ENCODE data around the gene OR3A2. TPM values are rescaled to one million over a fixed set of nuclear protein-coding genes. Genes with fewer than 3 reads are reported as not detected.
"Not testable (repeated sequence)": the region's sequence is repeated elsewhere in the genome, so short reads cannot be mapped to it uniquely, and the experiment has no call there.

OR3A2 gene
- total RNA-seq, 2 experiments from 2014 or later, result 1.8 to 2.7 TPM

GRCh38 chr17:3256575-3256974 lies 129.5 kb downstream of the OR3A2 start:
- ATAC-seq (no peak), DNase-seq (no peak)
- no peak overlapping the region for H3K4me3 Mint-ChIP-seq
- H3K4me1 Mint-ChIP-seq (ENCODE audit: low read depth), result no peaks in the 10 kb centered on the region
- ChIA-PET POLR2A (no interaction called here), CTCF (no interaction called here)
- no peak for TF ChIP-seq CTCF (IDR thresholded peaks at IDR 0.05)
- H3K9me3 Mint-ChIP-seq, result no peaks in the 10 kb centered on the region
- H3K36me3 Mint-ChIP-seq (ENCODE audit: low read depth), result no peaks in the 10 kb centered on the region
- peaks cover 1% of the 10 kb centered on the region for H3K27me3 Mint-ChIP-seq
- intact Hi-C loops (cut with micrococcal nuclease), result no loop called here
- no peak overlapping the region for H3K27ac Mint-ChIP-seq

GRCh38 chr17:3249013-3249412 lies 137.1 kb downstream of the OR3A2 start:
- DNase-seq; H3K9me3 Mint-ChIP-seq; H3K36me3 Mint-ChIP-seq (ENCODE audit: low read depth); POLR2A ChIA-PET; H3K4me1 Mint-ChIP-seq (ENCODE audit: low read depth); H3K27me3 Mint-ChIP-seq; ATAC-seq; H3K27ac Mint-ChIP-seq; CTCF ChIA-PET; intact Hi-C loops (cut with micrococcal nuclease); H3K4me3 Mint-ChIP-seq: not testable (repeated sequence)

- intact Hi-C loops (cut with micrococcal nuclease); H3K27me3 Mint-ChIP-seq: not testable (repeated sequence)
These were observed 141.3 kb downstream of the OR3A2 start for GRCh38 chr17:3244841-3245240.

GRCh38 chr17:3241044-3241443 lies 145.1 kb downstream of the OR3A2 start:
- H3K36me3 Mint-ChIP-seq (ENCODE audit: low read depth); H3K4me3 Mint-ChIP-seq; H3K27me3 Mint-ChIP-seq; H3K27ac Mint-ChIP-seq; H3K4me1 Mint-ChIP-seq (ENCODE audit: low read depth); ATAC-seq; H3K9me3 Mint-ChIP-seq; CTCF ChIA-PET; POLR2A ChIA-PET; intact Hi-C loops (cut with micrococcal nuclease); DNase-seq: not testable (repeated sequence)

More at GRCh38 chr17:3244841-3245240, 141.3 kb downstream of the OR3A2 start:
- H3K36me3 Mint-ChIP-seq (ENCODE audit: low read depth); POLR2A ChIA-PET; CTCF ChIA-PET; H3K4me3 Mint-ChIP-seq; H3K27ac Mint-ChIP-seq; H3K4me1 Mint-ChIP-seq (ENCODE audit: low read depth); ATAC-seq; DNase-seq; H3K9me3 Mint-ChIP-seq: not testable (repeated sequence)

- DNase-seq; intact Hi-C loops (cut with micrococcal nuclease); POLR2A ChIA-PET; H3K36me3 Mint-ChIP-seq (ENCODE audit: low read depth); H3K27ac Mint-ChIP-seq; CTCF ChIA-PET; ATAC-seq; H3K4me1 Mint-ChIP-seq (ENCODE audit: low read depth); H3K9me3 Mint-ChIP-seq; H3K27me3 Mint-ChIP-seq; H3K4me3 Mint-ChIP-seq: not testable (repeated sequence)
These were observed 147.4 kb downstream of the OR3A2 start for GRCh38 chr17:3238685-3239084.

GRCh38 chr17:3232300-3232699 lies 153.8 kb downstream of the OR3A2 start:
- H3K36me3 Mint-ChIP-seq (ENCODE audit: low read depth); H3K27me3 Mint-ChIP-seq; H3K27ac Mint-ChIP-seq; H3K4me3 Mint-ChIP-seq; POLR2A ChIA-PET; CTCF ChIA-PET; DNase-seq; H3K4me1 Mint-ChIP-seq (ENCODE audit: low read depth); intact Hi-C loops (cut with micrococcal nuclease); ATAC-seq; H3K9me3 Mint-ChIP-seq: not testable (repeated sequence)

Other genes with a start within 250 kb of the OR3A2 start
- not detected for gene OR1A2, start 188.8 kb downstream of the OR3A2 start, total RNA-seq
- not detected for gene OR1A1, start 178.6 kb downstream of the OR3A2 start, total RNA-seq
- gene OR3A1, start 87.9 kb downstream of the OR3A2 start, total RNA-seq, result under 1 TPM in 1 of 2 experiments, not detected in 1; 0.29 TPM
- gene OR1E1, start 12.1 kb upstream of the OR3A2 start, total RNA-seq, result not detected
- gene OR3A3, start 25.1 kb upstream of the OR3A2 start, total RNA-seq, result not detected
- not detected for gene OR1E2, start 47.5 kb upstream of the OR3A2 start, total RNA-seq
- gene SPATA22, start 85.5 kb upstream of the OR3A2 start, total RNA-seq, result not detected
- not detected for gene ASPA, start 89.7 kb upstream of the OR3A2 start, total RNA-seq
- under 1 TPM; 0.25 to 0.67 TPM for gene TRPV3, start 171.5 kb upstream of the OR3A2 start, total RNA-seq
- 1 to 10 TPM; 2.1 to 2.7 TPM for gene TRPV1, start 223.1 kb upstream of the OR3A2 start, total RNA-seq
- 10 to 100 TPM; 10.0 TPM for gene SHPK, start 249.9 kb upstream of the OR3A2 start, total RNA-seq

All from activated CD8-positive, alpha-beta T cell treated with anti-CD3 and anti-CD28 coated beads for 36 hours (primary cell).